ENCODE measurements around the gene GPR55. TPM values are rescaled to one million over a fixed set of nuclear protein-coding genes. Genes with fewer than 3 reads are reported as not detected.

Gene GPR55
- total and polyA plus RNA-seq, 10 of the 15 experiments (the other 5 are each of a cell fraction or from before 2014, with no cell fraction given), result 2.1 to 30.1 (median 16.2) TPM

GRCh38 chr2:230944123-230944653 lies 19.1 kb upstream of the GPR55 start (continued):
- TF ChIP-seq CEBPZ (IDR thresholded peaks at IDR 0.05; ENCODE audit: low read depth, low read length), result no peak
- TF ChIP-seq, protein P1, sequence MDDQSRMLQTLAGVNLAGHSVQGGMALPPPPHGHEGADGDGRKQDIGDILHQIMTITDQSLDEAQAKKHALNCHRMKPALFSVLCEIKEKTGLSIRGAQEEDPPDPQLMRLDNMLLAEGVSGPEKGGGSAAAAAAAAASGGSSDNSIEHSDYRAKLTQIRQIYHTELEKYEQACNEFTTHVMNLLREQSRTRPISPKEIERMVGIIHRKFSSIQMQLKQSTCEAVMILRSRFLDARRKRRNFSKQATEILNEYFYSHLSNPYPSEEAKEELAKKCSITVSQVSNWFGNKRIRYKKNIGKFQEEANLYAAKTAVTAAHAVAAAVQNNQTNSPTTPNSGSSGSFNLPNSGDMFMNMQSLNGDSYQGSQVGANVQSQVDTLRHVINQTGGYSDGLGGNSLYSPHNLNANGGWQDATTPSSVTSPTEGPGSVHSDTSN (IDR thresholded peaks at IDR 0.05; ENCODE audit: insufficient replicate concordance, low read depth, low read length), result no peak
- TF ChIP-seq ATF7 (IDR thresholded peaks at IDR 0.05; ENCODE audit: low read depth), result peak; percentile 89
- no peak for TF ChIP-seq RELA (IDR thresholded peaks at IDR 0.05; ENCODE audit: borderline replicate concordance, partially characterized antibody)
- TF ChIP-seq, protein P2, sequence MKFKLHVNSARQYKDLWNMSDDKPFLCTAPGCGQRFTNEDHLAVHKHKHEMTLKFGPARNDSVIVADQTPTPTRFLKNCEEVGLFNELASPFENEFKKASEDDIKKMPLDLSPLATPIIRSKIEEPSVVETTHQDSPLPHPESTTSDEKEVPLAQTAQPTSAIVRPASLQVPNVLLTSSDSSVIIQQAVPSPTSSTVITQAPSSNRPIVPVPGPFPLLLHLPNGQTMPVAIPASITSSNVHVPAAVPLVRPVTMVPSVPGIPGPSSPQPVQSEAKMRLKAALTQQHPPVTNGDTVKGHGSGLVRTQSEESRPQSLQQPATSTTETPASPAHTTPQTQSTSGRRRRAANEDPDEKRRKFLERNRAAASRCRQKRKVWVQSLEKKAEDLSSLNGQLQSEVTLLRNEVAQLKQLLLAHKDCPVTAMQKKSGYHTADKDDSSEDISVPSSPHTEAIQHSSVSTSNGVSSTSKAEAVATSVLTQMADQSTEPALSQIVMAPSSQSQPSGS (IDR thresholded peaks at IDR 0.05; ENCODE audit: low read length), result no peak
- TF ChIP-seq NR2C2 (IDR thresholded peaks at IDR 0.05; ENCODE audit: borderline replicate concordance, control insufficient read depth, insufficient read length, low read depth), result no peak
- TF ChIP-seq ZNF24 (IDR thresholded peaks at IDR 0.05), result peak; percentile 24; the same call in 1 of the 2 replicates
- peak; percentile 78 to 82 for TF ChIP-seq BHLHE40 (IDR thresholded peaks at IDR 0.05; ENCODE audit: borderline replicate concordance in 1 of 2, low read depth in 2 of 2, low read length in 1 of 2)
- TF ChIP-seq EP300 (IDR thresholded peaks at IDR 0.05; ENCODE audit: borderline replicate concordance in 1 of 2, control insufficient read depth in 1 of 2, low read depth in 2 of 2, low read length in 2 of 2), result peak; percentile 79 to 86; a peak in 2 of 4 replicates
- no peak for TF ChIP-seq WRNIP1 (IDR thresholded peaks at IDR 0.05; ENCODE audit: borderline replicate concordance, low read depth, low read length)
- TF ChIP-seq KAT2A (conservative IDR thresholded peaks at IDR 0.05; ENCODE audit: control insufficient read depth, low read depth, low read length), result no peak
- no peak for TF ChIP-seq RBBP5 (conservative IDR thresholded peaks at IDR 0.05)
- TF ChIP-seq BMI1 (IDR thresholded peaks at IDR 0.05; ENCODE audit: borderline replicate concordance), result peak; percentile 50
- TF ChIP-seq MXI1 (IDR thresholded peaks at IDR 0.05; ENCODE audit: low read depth, low read length), result peak; percentile 85
- TF ChIP-seq CHD1 (IDR thresholded peaks at IDR 0.05; ENCODE audit: low read depth, low read length), result no peak
- TF ChIP-seq LARP7 (IDR thresholded peaks at IDR 0.05), result no peak
- peak; percentile 20; the same call in 1 of the 2 replicates for TF ChIP-seq SMARCA5 (IDR thresholded peaks at IDR 0.05)
- TF ChIP-seq SMC3 (IDR thresholded peaks at IDR 0.05; ENCODE audit: borderline replicate concordance, low read length), result no peak; the same call in 1 of the 2 replicates
- TF ChIP-seq, protein P3, sequence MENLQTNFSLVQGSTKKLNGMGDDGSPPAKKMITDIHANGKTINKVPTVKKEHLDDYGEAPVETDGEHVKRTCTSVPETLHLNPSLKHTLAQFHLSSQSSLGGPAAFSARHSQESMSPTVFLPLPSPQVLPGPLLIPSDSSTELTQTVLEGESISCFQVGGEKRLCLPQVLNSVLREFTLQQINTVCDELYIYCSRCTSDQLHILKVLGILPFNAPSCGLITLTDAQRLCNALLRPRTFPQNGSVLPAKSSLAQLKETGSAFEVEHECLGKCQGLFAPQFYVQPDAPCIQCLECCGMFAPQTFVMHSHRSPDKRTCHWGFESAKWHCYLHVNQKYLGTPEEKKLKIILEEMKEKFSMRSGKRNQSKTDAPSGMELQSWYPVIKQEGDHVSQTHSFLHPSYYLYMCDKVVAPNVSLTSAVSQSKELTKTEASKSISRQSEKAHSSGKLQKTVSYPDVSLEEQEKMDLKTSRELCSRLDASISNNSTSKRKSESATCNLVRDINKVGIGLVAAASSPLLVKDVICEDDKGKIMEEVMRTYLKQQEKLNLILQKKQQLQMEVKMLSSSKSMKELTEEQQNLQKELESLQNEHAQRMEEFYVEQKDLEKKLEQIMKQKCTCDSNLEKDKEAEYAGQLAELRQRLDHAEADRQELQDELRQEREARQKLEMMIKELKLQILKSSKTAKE (IDR thresholded peaks at IDR 0.05; ENCODE audit: low read depth, poor library complexity, severe bottlenecking), result peak; percentile 77
- TF ChIP-seq HSF1 (IDR thresholded peaks at IDR 0.05; ENCODE audit: low read depth, low read length), result no peak
- no peak for TF ChIP-seq ZSCAN29 (IDR thresholded peaks at IDR 0.05)
